D721Med (cell line): ENCODE data around the gene MRPL49.

Experiments
- DNase-seq: peaks from one replicate; pipeline ENCODE4 v3.0.0; 2011; ENCODE audit warnings: low spot score; ENCODE audit not compliant: insufficient read length
- FAIRE-seq: peaks from 2 replicates; lab custom pipeline; 2011; peaks lifted over from hg19 to GRCh38; lab: Jason Lieb, UNC
- TF ChIP-seq, protein P1 (sequence below): IDR thresholded peaks from 2 replicates; pipeline ENCODE4 v1.5.1; 2012; ENCODE audit warnings: mild to moderate bottlenecking, control low read depth; ENCODE audit not compliant: insufficient read depth; ENCODE audit errors: missing control alignments

The MRPL49 gene

GRCh38 chr11:65152122-65152521 is 30.0 kb downstream of the MRPL49 start:
- TF ChIP-seq, protein P1, sequence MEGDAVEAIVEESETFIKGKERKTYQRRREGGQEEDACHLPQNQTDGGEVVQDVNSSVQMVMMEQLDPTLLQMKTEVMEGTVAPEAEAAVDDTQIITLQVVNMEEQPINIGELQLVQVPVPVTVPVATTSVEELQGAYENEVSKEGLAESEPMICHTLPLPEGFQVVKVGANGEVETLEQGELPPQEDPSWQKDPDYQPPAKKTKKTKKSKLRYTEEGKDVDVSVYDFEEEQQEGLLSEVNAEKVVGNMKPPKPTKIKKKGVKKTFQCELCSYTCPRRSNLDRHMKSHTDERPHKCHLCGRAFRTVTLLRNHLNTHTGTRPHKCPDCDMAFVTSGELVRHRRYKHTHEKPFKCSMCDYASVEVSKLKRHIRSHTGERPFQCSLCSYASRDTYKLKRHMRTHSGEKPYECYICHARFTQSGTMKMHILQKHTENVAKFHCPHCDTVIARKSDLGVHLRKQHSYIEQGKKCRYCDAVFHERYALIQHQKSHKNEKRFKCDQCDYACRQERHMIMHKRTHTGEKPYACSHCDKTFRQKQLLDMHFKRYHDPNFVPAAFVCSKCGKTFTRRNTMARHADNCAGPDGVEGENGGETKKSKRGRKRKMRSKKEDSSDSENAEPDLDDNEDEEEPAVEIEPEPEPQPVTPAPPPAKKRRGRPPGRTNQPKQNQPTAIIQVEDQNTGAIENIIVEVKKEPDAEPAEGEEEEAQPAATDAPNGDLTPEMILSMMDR: no peak
- no peak for DNase-seq
- no peak for FAIRE-seq

DNA sequence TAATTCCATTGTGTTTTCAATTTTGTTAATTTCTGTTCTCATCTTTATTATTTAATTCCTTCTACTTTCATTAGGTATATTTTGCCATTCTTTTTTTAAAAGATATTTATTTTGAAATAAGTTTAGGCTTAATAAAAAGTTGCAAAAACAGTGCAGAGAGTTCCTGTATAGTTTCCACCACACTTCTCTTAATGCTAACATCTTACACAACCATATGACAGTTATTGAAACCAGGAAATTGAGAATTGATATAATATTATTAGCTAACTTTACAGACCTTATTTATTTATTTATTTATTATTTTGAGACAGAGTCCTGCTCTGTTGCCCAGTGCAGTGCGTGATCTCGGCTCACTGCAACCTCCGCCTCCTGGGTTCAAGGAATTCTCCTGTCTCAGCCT is 34.1 kb downstream of the MRPL49 start:
- no peak for FAIRE-seq
- TF ChIP-seq, protein P1: no peak

GRCh38 chr11:65156926-65157325 is 34.8 kb downstream of the MRPL49 start:
- no peak for FAIRE-seq
- no peak for DNase-seq
- TF ChIP-seq, protein P1: no peak

More for the DNA sequence above, 34.1 kb downstream of the MRPL49 start:
- no peak for DNase-seq

DNA sequence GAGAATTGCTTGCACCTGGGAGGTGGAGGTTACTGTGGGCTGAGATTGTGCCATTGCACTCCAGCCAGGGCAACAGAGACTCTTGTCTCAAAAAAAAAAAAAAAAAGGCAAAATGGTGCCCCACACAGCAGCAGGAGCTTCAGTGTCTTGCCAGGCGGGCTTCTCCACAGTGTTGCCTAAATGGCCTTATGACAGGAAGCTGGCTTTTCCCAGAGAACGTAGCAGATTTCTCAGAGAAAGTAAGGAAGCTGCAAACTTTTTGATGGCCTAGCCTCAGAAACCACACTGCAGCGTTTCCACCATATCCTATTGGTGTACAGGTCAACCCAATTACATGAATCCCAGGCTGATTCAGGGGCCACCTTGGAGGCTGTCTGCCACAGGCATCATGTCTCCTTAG is 35.2 kb downstream of the MRPL49 start:
- FAIRE-seq: no peak
- TF ChIP-seq, protein P1: no peak
- DNase-seq: no peak

GRCh38 chr11:65159012-65159411 is 36.9 kb downstream of the MRPL49 start:
- TF ChIP-seq, protein P1: no peak
- DNase-seq (no peak), FAIRE-seq (no peak)

DNA sequence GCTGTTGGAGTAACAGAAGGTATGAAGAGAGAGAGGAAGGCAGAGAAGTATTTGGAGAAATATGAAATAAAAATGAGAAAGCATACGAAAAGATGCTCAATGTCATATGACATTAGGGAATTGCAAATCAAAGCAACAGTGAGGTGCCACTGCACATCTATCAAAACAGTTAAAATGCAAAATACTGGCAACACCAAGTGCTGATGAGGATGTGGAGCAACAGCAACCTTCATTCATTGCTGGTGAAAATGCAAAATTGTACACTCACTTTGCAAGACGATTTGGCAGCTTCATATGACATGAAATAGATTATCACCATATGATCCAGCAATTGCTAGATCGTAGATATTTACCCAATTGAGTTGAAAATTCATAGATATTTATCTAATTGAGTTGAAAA is 38.5 kb downstream of the MRPL49 start:
- FAIRE-seq (no peak), DNase-seq (no peak)
- TF ChIP-seq, protein P1: no peak

GRCh38 chr11:65163684-65164083 is 41.6 kb downstream of the MRPL49 start:
- TF ChIP-seq, protein P1: no peak
- DNase-seq (no peak), FAIRE-seq (no peak)
